ENCODE data around the gene FAM187B.

FAM187B gene

GRCh38 chr19:35219008-35219407 is 9.5 kb downstream of the FAM187B start:
- Histone ChIP-seq H3K4me1 (ENCODE audit: control insufficient read depth, insufficient read depth, low read length, unreplicated experiment) (peaks cover 6% of the 10 kb centered on the region), H3K27ac (ENCODE audit: low read depth, low read length) (no peak overlapping the region), H2AFZ (ENCODE audit: low read length, unreplicated experiment) (no peak overlapping the region), H3K36me3 (ENCODE audit: insufficient read depth, low read length) (no peaks in the 10 kb centered on the region), H3K79me2 (ENCODE audit: control insufficient read depth, insufficient read depth, low read length, unreplicated experiment) (no peaks in the 10 kb centered on the region), H3K4me3 (ENCODE audit: low read depth, low read length) (no peak overlapping the region), H3K27me3 (ENCODE audit: insufficient read depth, low read length) (peaks cover 8% of the 10 kb centered on the region; the same call in 1 of the 2 replicates)

- Histone ChIP-seq H3K4me3 (ENCODE audit: low read depth, low read length) (no peak overlapping the region), H3K27me3 (ENCODE audit: insufficient read depth, low read length) (peaks cover 5% of the 10 kb centered on the region; the same call in 1 of the 2 replicates), H2AFZ (ENCODE audit: low read length, unreplicated experiment) (no peak overlapping the region), H3K36me3 (ENCODE audit: insufficient read depth, low read length) (no peaks in the 10 kb centered on the region), H3K79me2 (ENCODE audit: control insufficient read depth, insufficient read depth, low read length, unreplicated experiment) (no peaks in the 10 kb centered on the region), H3K27ac (ENCODE audit: low read depth, low read length) (no peak overlapping the region), H3K4me1 (ENCODE audit: control insufficient read depth, insufficient read depth, low read length, unreplicated experiment) (peaks cover 10% of the 10 kb centered on the region)
Observed at GRCh38 chr19:35217649-35217990, 10.9 kb downstream of the FAM187B start.

- Histone ChIP-seq H3K27ac (ENCODE audit: low read depth, low read length) (no peak overlapping the region), H3K4me1 (ENCODE audit: control insufficient read depth, insufficient read depth, low read length, unreplicated experiment) (peaks cover 10% of the 10 kb centered on the region), H3K4me3 (ENCODE audit: low read depth, low read length) (no peak overlapping the region), H3K36me3 (ENCODE audit: insufficient read depth, low read length) (no peaks in the 10 kb centered on the region), H3K79me2 (ENCODE audit: control insufficient read depth, insufficient read depth, low read length, unreplicated experiment) (no peaks in the 10 kb centered on the region), H3K27me3 (ENCODE audit: insufficient read depth, low read length) (0 out of 2 replicates have a peak, but pooled peaks cover 5% of the 10 kb centered on the region), H2AFZ (ENCODE audit: low read length, unreplicated experiment) (no peak overlapping the region)
Observed at GRCh38 chr19:35216833-35217648, 11.5 kb downstream of the FAM187B start.

- Histone ChIP-seq H3K27ac (ENCODE audit: low read depth, low read length) (no peak overlapping the region), H3K36me3 (ENCODE audit: insufficient read depth, low read length) (no peaks in the 10 kb centered on the region)
Observed at GRCh38 chr19:35216016-35216832, 12.3 kb downstream of the FAM187B start.

DNA sequence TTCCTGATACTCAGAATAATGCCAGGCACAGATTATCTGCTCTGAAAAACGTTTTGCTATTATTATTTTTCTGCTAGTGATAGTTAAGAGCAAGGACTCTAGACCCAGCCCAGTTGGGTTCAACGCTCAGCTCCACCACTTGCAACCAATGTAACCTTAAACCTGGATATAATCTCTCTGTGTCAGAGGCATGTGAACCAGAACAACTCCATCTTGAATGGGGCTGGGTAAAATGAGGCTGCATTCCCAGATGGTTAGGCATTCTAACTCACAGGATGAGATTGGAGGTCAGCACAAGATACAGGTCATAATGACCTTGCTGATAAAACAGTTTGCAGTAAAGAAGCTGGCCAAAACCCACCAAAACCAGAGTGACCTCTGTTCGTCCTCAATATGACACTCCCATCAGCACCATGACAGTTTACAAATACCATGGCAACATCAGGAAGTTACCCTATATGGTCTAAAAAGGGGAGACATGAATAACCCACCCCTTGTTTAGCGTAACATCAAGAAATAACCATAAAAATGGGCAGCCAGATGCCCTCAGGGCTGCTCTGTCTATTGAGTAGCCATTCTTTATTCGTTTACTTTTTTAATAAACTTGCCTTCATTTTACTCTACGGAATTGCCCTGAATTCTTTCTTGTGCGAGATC is 13.6 kb downstream of the FAM187B start:
- no peak overlapping the region for H3K4me3 ChIP-seq (ENCODE audit: low read depth, low read length)
- no peak overlapping the region for H2AFZ ChIP-seq (ENCODE audit: low read length, unreplicated experiment)
- no peaks in the 10 kb centered on the region for H3K36me3 ChIP-seq (ENCODE audit: insufficient read depth, low read length)
- no peaks in the 10 kb centered on the region for H3K79me2 ChIP-seq (ENCODE audit: control insufficient read depth, insufficient read depth, low read length, unreplicated experiment)
- H3K4me1 ChIP-seq (ENCODE audit: control insufficient read depth, insufficient read depth, low read length, unreplicated experiment): peaks cover 10% of the 10 kb centered on the region
- H3K27me3 ChIP-seq (ENCODE audit: insufficient read depth, low read length): no peaks in the 10 kb centered on the region
- H3K27ac ChIP-seq (ENCODE audit: low read depth, low read length): no peak overlapping the region

More at GRCh38 chr19:35216016-35216832, 12.3 kb downstream of the FAM187B start:
- no peak overlapping the region for H2AFZ ChIP-seq (ENCODE audit: low read length, unreplicated experiment)
- no peak overlapping the region for H3K4me3 ChIP-seq (ENCODE audit: low read depth, low read length)
- H3K79me2 ChIP-seq (ENCODE audit: control insufficient read depth, insufficient read depth, low read length, unreplicated experiment): no peaks in the 10 kb centered on the region
- H3K4me1 ChIP-seq (ENCODE audit: control insufficient read depth, insufficient read depth, low read length, unreplicated experiment): peaks cover 10% of the 10 kb centered on the region
- 0 out of 2 replicates have a peak, but pooled peaks cover 5% of the 10 kb centered on the region for H3K27me3 ChIP-seq (ENCODE audit: insufficient read depth, low read length)

DNA sequence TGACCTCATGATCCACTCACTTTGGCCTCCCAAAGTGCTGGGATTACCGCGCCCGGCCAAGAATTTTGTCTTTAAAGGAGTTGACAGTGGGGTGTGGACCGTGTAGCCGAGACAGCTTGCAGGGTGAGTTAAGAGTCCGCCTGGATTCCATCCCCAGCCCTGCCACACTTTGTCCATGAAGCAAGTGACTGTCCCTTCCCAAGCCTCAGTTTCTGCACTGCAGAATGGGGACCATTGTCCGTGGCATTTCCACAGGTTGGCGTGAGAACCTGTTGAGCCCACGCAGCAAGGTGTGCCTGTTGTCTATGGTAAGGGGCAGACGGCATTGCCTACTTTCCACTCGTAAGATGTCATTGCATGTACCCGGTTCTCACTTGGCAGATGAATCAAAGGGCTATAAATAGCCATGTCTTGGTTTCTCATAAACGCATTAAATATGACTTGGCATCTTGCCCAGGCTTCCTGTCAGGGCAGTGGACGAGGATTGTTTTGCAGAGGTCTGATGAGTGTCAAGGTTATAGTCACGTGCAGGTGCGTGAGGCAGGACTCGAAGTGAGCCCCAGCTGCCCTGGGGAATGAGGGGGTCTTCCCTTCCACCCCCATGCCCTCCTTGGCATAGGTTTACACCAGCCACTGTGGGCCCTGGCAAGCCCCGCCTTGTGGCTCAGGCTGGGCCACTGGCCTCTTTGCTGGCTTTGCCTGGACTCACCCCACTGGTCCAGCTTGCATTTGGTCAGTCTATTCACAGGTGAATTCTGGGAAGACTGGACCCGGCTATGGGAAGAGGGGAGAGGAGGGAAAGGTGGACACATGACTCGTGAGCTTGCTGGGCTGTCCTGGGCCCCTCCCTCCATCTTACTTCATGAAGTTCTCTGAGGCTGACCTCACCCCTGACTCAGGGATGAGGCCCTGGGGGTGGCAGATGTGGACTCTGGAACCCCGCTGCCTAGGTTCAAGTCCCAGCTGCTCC is 14.6 kb downstream of the FAM187B start:
- Histone ChIP-seq H3K4me3 (ENCODE audit: low read depth, low read length) (no peak overlapping the region), H3K27ac (ENCODE audit: low read depth, low read length) (peak overlapping the region; percentile 37; the same call in 1 of the 2 replicates), H3K4me1 (ENCODE audit: control insufficient read depth, insufficient read depth, low read length, unreplicated experiment) (peaks cover 10% of the 10 kb centered on the region), H3K36me3 (ENCODE audit: insufficient read depth, low read length) (no peaks in the 10 kb centered on the region), H3K27me3 (ENCODE audit: insufficient read depth, low read length) (no peaks in the 10 kb centered on the region), H3K79me2 (ENCODE audit: control insufficient read depth, insufficient read depth, low read length, unreplicated experiment) (no peaks in the 10 kb centered on the region), H2AFZ (ENCODE audit: low read length, unreplicated experiment) (no peak overlapping the region)

DNA sequence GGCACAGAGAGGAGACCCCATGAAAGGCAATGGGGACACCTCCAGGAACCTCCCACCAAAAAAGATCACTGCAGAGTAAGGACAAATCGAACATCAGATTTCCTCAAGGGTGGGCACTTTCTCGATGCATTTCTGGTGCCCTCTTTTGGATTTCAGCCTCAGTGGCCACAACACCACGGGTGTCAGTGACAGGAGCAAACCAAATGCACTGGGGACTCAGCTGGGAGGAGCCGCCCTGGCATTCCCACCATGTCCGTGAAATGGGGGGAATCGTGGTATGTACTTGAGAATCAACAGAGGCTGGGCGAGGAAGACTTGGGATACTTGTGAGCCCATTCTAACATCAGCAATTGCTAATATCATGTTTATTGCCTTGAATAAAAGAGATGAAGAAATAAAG is 16.3 kb downstream of the FAM187B start:
- no peak overlapping the region for H3K27ac ChIP-seq (ENCODE audit: low read depth, low read length)
- H3K4me3 ChIP-seq (ENCODE audit: low read depth, low read length): no peak overlapping the region
- peaks cover 10% of the 10 kb centered on the region for H3K4me1 ChIP-seq (ENCODE audit: control insufficient read depth, insufficient read depth, low read length, unreplicated experiment)
- no peak overlapping the region for H2AFZ ChIP-seq (ENCODE audit: low read length, unreplicated experiment)
- H3K36me3 ChIP-seq (ENCODE audit: insufficient read depth, low read length): no peaks in the 10 kb centered on the region
- no peaks in the 10 kb centered on the region for H3K27me3 ChIP-seq (ENCODE audit: insufficient read depth, low read length)
- H3K79me2 ChIP-seq (ENCODE audit: control insufficient read depth, insufficient read depth, low read length, unreplicated experiment): no peaks in the 10 kb centered on the region

DNA sequence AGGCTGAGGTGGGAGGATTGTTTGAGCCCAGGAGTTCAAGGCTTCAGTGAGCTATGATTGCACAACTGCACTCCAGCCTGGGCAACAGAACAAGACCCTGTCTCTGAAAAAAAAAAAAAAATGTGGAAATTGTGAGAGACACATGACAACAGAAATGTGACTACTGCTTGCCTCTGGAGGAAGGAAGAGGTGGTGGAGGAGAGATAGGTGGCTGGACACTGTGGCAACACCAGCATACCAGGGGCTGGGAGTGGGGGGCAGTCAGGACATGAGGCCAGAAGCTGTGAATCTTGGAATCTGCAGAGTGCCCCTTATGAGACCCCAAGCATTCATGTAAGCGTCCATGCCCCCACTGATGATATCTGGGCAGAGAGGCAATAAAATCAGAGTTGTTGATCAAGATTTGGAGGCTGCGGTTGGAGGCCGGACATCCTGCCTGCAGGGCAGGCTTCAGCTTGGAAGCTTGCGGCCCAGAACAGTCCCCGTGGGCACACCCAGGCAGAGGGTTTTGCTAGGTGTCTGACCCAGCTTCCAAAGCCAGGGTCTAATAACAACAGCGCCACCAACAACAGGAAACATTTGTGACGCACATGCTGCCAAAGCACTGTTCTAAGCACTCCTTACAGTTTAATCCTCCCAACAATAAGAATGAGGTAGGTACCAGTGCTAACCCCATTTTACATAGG is 16.9 kb downstream of the FAM187B start:
- H3K4me1 ChIP-seq (ENCODE audit: control insufficient read depth, insufficient read depth, low read length, unreplicated experiment): peaks cover 10% of the 10 kb centered on the region
- H3K79me2 ChIP-seq (ENCODE audit: control insufficient read depth, insufficient read depth, low read length, unreplicated experiment): no peaks in the 10 kb centered on the region
- H3K4me3 ChIP-seq (ENCODE audit: low read depth, low read length): no peak overlapping the region
- no peak overlapping the region for H2AFZ ChIP-seq (ENCODE audit: low read length, unreplicated experiment)
- no peak overlapping the region for H3K27ac ChIP-seq (ENCODE audit: low read depth, low read length)
- H3K27me3 ChIP-seq (ENCODE audit: insufficient read depth, low read length): no peaks in the 10 kb centered on the region
- H3K36me3 ChIP-seq (ENCODE audit: insufficient read depth, low read length): no peaks in the 10 kb centered on the region

DNA sequence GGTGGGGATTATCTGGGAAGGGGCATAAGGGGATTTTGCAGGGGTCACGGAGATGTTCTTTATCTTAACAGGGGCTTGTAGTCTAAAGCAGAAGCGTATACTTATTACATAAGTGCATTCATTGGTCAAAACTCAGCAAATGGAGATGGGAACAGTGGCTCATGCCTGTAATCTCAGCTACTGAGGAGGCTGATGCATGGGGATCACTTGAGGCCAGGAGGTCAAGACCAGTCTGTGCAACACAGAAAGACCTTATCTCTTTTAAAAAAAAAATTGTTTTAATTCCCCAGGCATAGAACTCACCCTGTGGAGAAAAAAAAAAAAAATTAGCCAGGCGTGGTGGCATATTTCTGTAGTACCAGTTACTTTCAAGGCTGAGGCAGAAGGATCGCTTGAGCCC is 18.9 kb downstream of the FAM187B start:
- H3K36me3 ChIP-seq (ENCODE audit: insufficient read depth, low read length): no peaks in the 10 kb centered on the region
- no peaks in the 10 kb centered on the region for H3K27me3 ChIP-seq (ENCODE audit: insufficient read depth, low read length)
- H3K4me1 ChIP-seq (ENCODE audit: control insufficient read depth, insufficient read depth, low read length, unreplicated experiment): peaks cover 10% of the 10 kb centered on the region
- no peaks in the 10 kb centered on the region for H3K79me2 ChIP-seq (ENCODE audit: control insufficient read depth, insufficient read depth, low read length, unreplicated experiment)
- no peak overlapping the region for H3K4me3 ChIP-seq (ENCODE audit: low read depth, low read length)
- no peak overlapping the region for H2AFZ ChIP-seq (ENCODE audit: low read length, unreplicated experiment)
- no peak overlapping the region for H3K27ac ChIP-seq (ENCODE audit: low read depth, low read length)

All from ACC112 (cell line).